K562 (cell line): Measurements from ENCODE around the gene AVPI1. TPM values are rescaled to one million over a fixed set of nuclear protein-coding genes. Genes with fewer than 3 reads are reported as not detected.

Experiments
- ARID1B ChIP-seq: fragments of 450-650 bp; IDR thresholded peaks from 2 replicates; pipeline ENCODE4 v1.6.1; 2016; ENCODE audit warnings: antibody characterized with exemption, mild to moderate bottlenecking, inconsistent platforms
- CEBPG ChIP-seq, 3 experiments: fragments of 200-800 bp in 1 of 3; sonication (Bioruptor generic) in 1 of 3; sonication (generic) in 1 of 3; formaldehyde crosslinking in 1 of 3; IDR thresholded peaks in 2 of 3; conservative IDR thresholded peaks in 1 of 3; 2 replicates each; pipeline versions ENCODE4 v1.6.1 to v1.8.0; 2016 to 2022; ENCODE audit warnings: missing compliant biosample characterization in 2 of 3, missing genetic modification characterization in 2 of 3, mild to moderate bottlenecking in 1 of 3, missing genetic modification reagents in 1 of 3
- DPF2 ChIP-seq: fragments of 450-650 bp; IDR thresholded peaks from 2 replicates; pipeline ENCODE4 v1.6.1; 2016
- EHMT2 ChIP-seq: fragments of 450-650 bp; IDR thresholded peaks from 2 replicates; pipeline ENCODE4 v1.6.1; 2018; ENCODE audit warnings: antibody characterized with exemption
- FOXM1 ChIP-seq, 2 experiments: fragments of 450-650 bp in 1 of 2; sonication (generic) in 1 of 2; formaldehyde crosslinking in 1 of 2; IDR thresholded peaks; 2 replicates each; pipeline versions ENCODE4 v1.6.1 to v1.9.0; 2017 to 2022; ENCODE audit warnings: low read depth in 2 of 2, mild to moderate bottlenecking in 2 of 2, missing genetic modification reagents in 1 of 2, moderate library complexity in 1 of 2
- FUS ChIP-seq: fragments of 200-400 bp; formaldehyde crosslinking; optimal IDR thresholded peaks from 2 replicates; pipeline ENCODE3; 2017; ENCODE audit warnings: low read depth, low read length
- HDAC1 ChIP-seq, 2 experiments: fragments of 450-650 bp; IDR thresholded peaks; 2 replicates each; pipeline ENCODE4 v1.6.1; 2016 to 2017; ENCODE audit warnings: inconsistent platforms in 1 of 2, mild to moderate bottlenecking in 1 of 2, moderate library complexity in 1 of 2
- JUND ChIP-seq, 2 experiments: IDR thresholded peaks; 2 replicates in 1 of 2; 3 replicates in 1 of 2; pipeline ENCODE4 v1.6.1; 2011; ENCODE audit warnings: borderline replicate concordance in 2 of 2, low read depth in 2 of 2, low read length in 2 of 2, improper control_type of control experiment in 1 of 2, missing biosample characterization in 1 of 2, missing genetic modification characterization in 1 of 2, missing genetic modification reagents in 1 of 2
- MTA3 ChIP-seq: fragments of 450-650 bp; formaldehyde crosslinking; IDR thresholded peaks from 2 replicates; pipeline ENCODE4 v1.6.1; 2017; ENCODE audit warnings: mild to moderate bottlenecking, borderline replicate concordance
- NR3C1 ChIP-seq: sonication (generic); formaldehyde crosslinking; IDR thresholded peaks from 2 replicates; pipeline ENCODE4 v1.8.1; 2022; ENCODE audit warnings: missing genetic modification reagents
- POLR2AphosphoS5 ChIP-seq: IDR thresholded peaks from 2 replicates; pipeline ENCODE4 v1.6.1; 2011; ENCODE audit warnings: mild to moderate bottlenecking, low read depth, low read length, moderate library complexity; ENCODE audit not compliant: control insufficient read depth, insufficient read depth
- RBM14 ChIP-seq: fragments of 200-400 bp; formaldehyde crosslinking; IDR thresholded peaks from 2 replicates; pipeline ENCODE4 v1.6.1; 2018; ENCODE audit warnings: low read depth, mild to moderate bottlenecking, low read length, moderate library complexity, borderline replicate concordance; ENCODE audit not compliant: insufficient read depth
- SMARCA4 ChIP-seq: fragments of 450-650 bp; IDR thresholded peaks from 2 replicates; pipeline ENCODE4 v1.6.1; 2016
- SMARCE1 ChIP-seq: fragments of 450-650 bp; IDR thresholded peaks from 2 replicates; pipeline ENCODE4 v1.7.1; 2016; ENCODE audit warnings: mild to moderate bottlenecking
- SOX6 ChIP-seq: fragments of 450-650 bp; IDR thresholded peaks from 2 replicates; pipeline ENCODE4 v1.6.1; 2014; ENCODE audit warnings: mild to moderate bottlenecking
- SP2 ChIP-seq: IDR thresholded peaks from 2 replicates; pipeline ENCODE4 v1.6.1; 2011; ENCODE audit warnings: mild to moderate bottlenecking, low read depth, low read length, moderate library complexity; ENCODE audit not compliant: poor library complexity, severe bottlenecking; ENCODE audit errors: extremely low read depth
- SPI1 ChIP-seq: IDR thresholded peaks from 2 replicates; pipeline ENCODE4 v1.6.1; 2011; ENCODE audit warnings: low read depth, low read length, control low read depth, borderline replicate concordance
- ZC3H8 ChIP-seq: fragments of 450-650 bp; IDR thresholded peaks from 2 replicates; pipeline ENCODE4 v1.6.1; 2017
- ZNF766 ChIP-seq: fragments of 200-800 bp; sonication (Bioruptor generic); conservative IDR thresholded peaks from 2 replicates; pipeline ENCODE4 v1.6.1; 2016; ENCODE audit warnings: missing genetic modification characterization, missing compliant biosample characterization
- ZZZ3 ChIP-seq: fragments of 450-650 bp; IDR thresholded peaks from 2 replicates; pipeline ENCODE4 v1.6.1; 2016; ENCODE audit warnings: antibody characterized with exemption, mild to moderate bottlenecking, moderate library complexity
- polyA plus RNA-seq, 8 experiments: library from polyadenylated mRNA; depleted of rRNA in 4 of 8; stranded (reverse) in 5 of 8; unstranded in 3 of 8; fragments of >200 nt; fragmentation: Nextera tagmentation in 2 of 8; fragmentation: Illumina TruSeq in 1 of 8; extraction: Ambion mirVana in 2 of 8; extraction: Trizol in 1 of 8; gene quantifications; 2 replicates each; pipeline versions ENCODE4 v1.2.1 to v1.2.3, GENCODE V29; 2011 to 2014; ENCODE audit warnings: inconsistent platforms in 1 of 8, missing spikeins in 1 of 8
- total RNA-seq, 7 experiments: library from RNA; depleted of rRNA in 6 of 7; stranded (reverse); fragments of >200 nt in 6 of 7; fragmentation: Illumina TruSeq in 2 of 7; extraction: Trizol in 2 of 7; gene quantifications; 2 replicates each; pipeline versions ENCODE4 v1.2.1 to v1.2.3, GENCODE V29; 2011 to 2021; ENCODE audit warnings: low replicate concordance in 1 of 7
- TF ChIP-seq, protein P1 (sequence below): fragments of 450-650 bp; IDR thresholded peaks from 2 replicates; pipeline ENCODE4 v1.6.1; 2017; ENCODE audit warnings: mild to moderate bottlenecking, moderate library complexity
- TF ChIP-seq, protein P2 (sequence below): sonication (generic); formaldehyde crosslinking; IDR thresholded peaks from 2 replicates; pipeline ENCODE4 v1.8.0; 2023; ENCODE audit warnings: missing genetic modification reagents, mild to moderate bottlenecking, borderline replicate concordance

Gene AVPI1
- total and polyA plus RNA-seq, 9 of the 15 experiments (the other 6 are each of a cell fraction or from before 2014, with no cell fraction given): 0.90 to 10.4 (median 7.4) TPM

GRCh38 chr10:97718178-97718577 lies 31.1 kb upstream of the AVPI1 start (continued):
- TF ChIP-seq, protein P1, sequence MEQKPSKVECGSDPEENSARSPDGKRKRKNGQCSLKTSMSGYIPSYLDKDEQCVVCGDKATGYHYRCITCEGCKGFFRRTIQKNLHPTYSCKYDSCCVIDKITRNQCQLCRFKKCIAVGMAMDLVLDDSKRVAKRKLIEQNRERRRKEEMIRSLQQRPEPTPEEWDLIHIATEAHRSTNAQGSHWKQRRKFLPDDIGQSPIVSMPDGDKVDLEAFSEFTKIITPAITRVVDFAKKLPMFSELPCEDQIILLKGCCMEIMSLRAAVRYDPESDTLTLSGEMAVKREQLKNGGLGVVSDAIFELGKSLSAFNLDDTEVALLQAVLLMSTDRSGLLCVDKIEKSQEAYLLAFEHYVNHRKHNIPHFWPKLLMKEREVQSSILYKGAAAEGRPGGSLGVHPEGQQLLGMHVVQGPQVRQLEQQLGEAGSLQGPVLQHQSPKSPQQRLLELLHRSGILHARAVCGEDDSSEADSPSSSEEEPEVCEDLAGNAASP: peak; percentile 68
- no peak for TF ChIP-seq ZZZ3
- no peak for TF ChIP-seq EHMT2
- TF ChIP-seq SMARCA4: 0 out of 2 replicates have a peak, but pooled peaks have one; percentile 19
- TF ChIP-seq JUND (IDR thresholded peaks at IDR 0.05; ENCODE audit: borderline replicate concordance, low read depth, low read length): no peak
- TF ChIP-seq JUND (tag; IDR thresholded peaks at IDR 0.05; ENCODE audit: borderline replicate concordance, low read depth, low read length): no peak
- TF ChIP-seq SMARCE1: peak; percentile 31; the same call in 1 of the 2 replicates
- no peak for TF ChIP-seq RBM14
- TF ChIP-seq, protein P2, sequence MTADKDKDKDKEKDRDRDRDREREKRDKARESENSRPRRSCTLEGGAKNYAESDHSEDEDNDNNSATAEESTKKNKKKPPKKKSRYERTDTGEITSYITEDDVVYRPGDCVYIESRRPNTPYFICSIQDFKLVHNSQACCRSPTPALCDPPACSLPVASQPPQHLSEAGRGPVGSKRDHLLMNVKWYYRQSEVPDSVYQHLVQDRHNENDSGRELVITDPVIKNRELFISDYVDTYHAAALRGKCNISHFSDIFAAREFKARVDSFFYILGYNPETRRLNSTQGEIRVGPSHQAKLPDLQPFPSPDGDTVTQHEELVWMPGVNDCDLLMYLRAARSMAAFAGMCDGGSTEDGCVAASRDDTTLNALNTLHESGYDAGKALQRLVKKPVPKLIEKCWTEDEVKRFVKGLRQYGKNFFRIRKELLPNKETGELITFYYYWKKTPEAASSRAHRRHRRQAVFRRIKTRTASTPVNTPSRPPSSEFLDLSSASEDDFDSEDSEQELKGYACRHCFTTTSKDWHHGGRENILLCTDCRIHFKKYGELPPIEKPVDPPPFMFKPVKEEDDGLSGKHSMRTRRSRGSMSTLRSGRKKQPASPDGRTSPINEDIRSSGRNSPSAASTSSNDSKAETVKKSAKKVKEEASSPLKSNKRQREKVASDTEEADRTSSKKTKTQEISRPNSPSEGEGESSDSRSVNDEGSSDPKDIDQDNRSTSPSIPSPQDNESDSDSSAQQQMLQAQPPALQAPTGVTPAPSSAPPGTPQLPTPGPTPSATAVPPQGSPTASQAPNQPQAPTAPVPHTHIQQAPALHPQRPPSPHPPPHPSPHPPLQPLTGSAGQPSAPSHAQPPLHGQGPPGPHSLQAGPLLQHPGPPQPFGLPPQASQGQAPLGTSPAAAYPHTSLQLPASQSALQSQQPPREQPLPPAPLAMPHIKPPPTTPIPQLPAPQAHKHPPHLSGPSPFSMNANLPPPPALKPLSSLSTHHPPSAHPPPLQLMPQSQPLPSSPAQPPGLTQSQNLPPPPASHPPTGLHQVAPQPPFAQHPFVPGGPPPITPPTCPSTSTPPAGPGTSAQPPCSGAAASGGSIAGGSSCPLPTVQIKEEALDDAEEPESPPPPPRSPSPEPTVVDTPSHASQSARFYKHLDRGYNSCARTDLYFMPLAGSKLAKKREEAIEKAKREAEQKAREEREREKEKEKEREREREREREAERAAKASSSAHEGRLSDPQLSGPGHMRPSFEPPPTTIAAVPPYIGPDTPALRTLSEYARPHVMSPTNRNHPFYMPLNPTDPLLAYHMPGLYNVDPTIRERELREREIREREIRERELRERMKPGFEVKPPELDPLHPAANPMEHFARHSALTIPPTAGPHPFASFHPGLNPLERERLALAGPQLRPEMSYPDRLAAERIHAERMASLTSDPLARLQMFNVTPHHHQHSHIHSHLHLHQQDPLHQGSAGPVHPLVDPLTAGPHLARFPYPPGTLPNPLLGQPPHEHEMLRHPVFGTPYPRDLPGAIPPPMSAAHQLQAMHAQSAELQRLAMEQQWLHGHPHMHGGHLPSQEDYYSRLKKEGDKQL (CRISPR knock-in tag): no peak
- peak; percentile 92 for TF ChIP-seq SPI1
- TF ChIP-seq POLR2AphosphoS5: no peak
- 0 out of 4 replicates have a peak, but pooled peaks of 1 of the 2 experiments have one; percentile 22 for TF ChIP-seq HDAC1 (IDR thresholded peaks at IDR 0.05)
- 0 out of 2 replicates have a peak, but pooled peaks have one; percentile 41 for TF ChIP-seq SOX6
- TF ChIP-seq FOXM1 (IDR thresholded peaks at IDR 0.05; ENCODE audit: low read depth): no peak
- no peak for TF ChIP-seq FOXM1 (CRISPR knock-in tag; IDR thresholded peaks at IDR 0.05; ENCODE audit: low read depth)
- no peak for TF ChIP-seq FUS
- TF ChIP-seq SP2: no peak
- no peak for TF ChIP-seq ZC3H8
- TF ChIP-seq ARID1B: 0 out of 2 replicates have a peak, but pooled peaks have one; percentile 20
- TF ChIP-seq DPF2: peak; percentile 15; the same call in 1 of the 2 replicates
- no peak for TF ChIP-seq CEBPG (CRISPR knock-in tag; IDR thresholded peaks at IDR 0.05)
- TF ChIP-seq CEBPG (tag; conservative IDR thresholded peaks at IDR 0.05 in 1 of 2, IDR thresholded peaks at IDR 0.05 in 1 of 2): no peak
- TF ChIP-seq MTA3: 0 out of 2 replicates have a peak, but pooled peaks have one; percentile 16
- no peak for TF ChIP-seq NR3C1
- TF ChIP-seq ZNF766: 0 out of 2 replicates have a peak, but pooled peaks have one; percentile 35
